H1 (cell line): Measurements from ENCODE around the gene MAPK8IP1. TPM values are rescaled to one million over a fixed set of nuclear protein-coding genes. Genes with fewer than 3 reads are reported as not detected.
A peak's percentile ranks its signal among the peaks of the same experiment; 100 is the strongest.

Experiments
- ASH2L ChIP-seq: fragments of 200-600, 300-600 bp; sonication (generic); IDR thresholded peaks from one replicate; pipeline ENCODE4 v1.7.1; 2017; ENCODE audit warnings: low read length
- CBX5 ChIP-seq: fragments of 300-800, 300-1000 bp; sonication (generic); IDR thresholded peaks from 2 replicates; pipeline ENCODE4 v1.7.1; 2016; ENCODE audit warnings: antibody characterized with exemption, low read length, low read depth
- GTF2F1 ChIP-seq: IDR thresholded peaks from 2 replicates; pipeline ENCODE4 v1.6.1; 2012; ENCODE audit warnings: low read depth, low read length, improper control_type of control experiment, borderline replicate concordance
- HDAC6 ChIP-seq: IDR thresholded peaks from one replicate; pipeline ENCODE4 v1.7.1; 2012; ENCODE audit warnings: low read depth, mild to moderate bottlenecking, inconsistent platforms, low read length, moderate library complexity
- TEAD4 ChIP-seq: IDR thresholded peaks from 2 replicates; pipeline ENCODE4 v1.6.1; 2012; ENCODE audit warnings: low read depth, low read length, inconsistent platforms, mixed read lengths
- YY1 ChIP-seq: IDR thresholded peaks from 2 replicates; pipeline ENCODE4 v1.6.1; 2011; ENCODE audit warnings: low read depth, mild to moderate bottlenecking, low read length
- ZNF274 ChIP-seq: IDR thresholded peaks from 2 replicates; pipeline ENCODE4 v1.7.0; 2012; ENCODE audit warnings: low read length, borderline replicate concordance; ENCODE audit errors: extremely low read depth
- polyA plus RNA-seq, 7 experiments: library from polyadenylated mRNA; depleted of rRNA in 3 of 7; stranded (reverse) in 5 of 7; unstranded in 2 of 7; fragments of >200 nt in 5 of 7; fragments of 200-250 nt in 2 of 7; gene quantifications; 1 replicate in 5 of 7; 2 replicates in 1 of 7; 4 replicates in 1 of 7; pipeline versions ENCODE4 v1.2.1 to v1.2.3, GENCODE V29; 2011 to 2013; ENCODE audit warnings: missing spikeins in 2 of 7, mixed read lengths in 2 of 7
- total RNA-seq: library from RNA; stranded (reverse); fragmentation: NEBNext Ultra II Directional; extraction: Animal tissue kit (Norgen Biotek cat#: 25700); gene quantifications from 2 replicates; pipeline ENCODE4 v1.2.1, GENCODE V29; 2021
- TF ChIP-seq, protein P1 (sequence below): IDR thresholded peaks from 2 replicates; pipeline ENCODE4 v1.6.1; 2012; ENCODE audit warnings: low read length, inconsistent platforms

Gene MAPK8IP1
- total and polyA plus RNA-seq, 2 of the 8 experiments (the other 6 are each of a cell fraction or from before 2014, with no cell fraction given): 32.4 to 40.1 TPM

DNA sequence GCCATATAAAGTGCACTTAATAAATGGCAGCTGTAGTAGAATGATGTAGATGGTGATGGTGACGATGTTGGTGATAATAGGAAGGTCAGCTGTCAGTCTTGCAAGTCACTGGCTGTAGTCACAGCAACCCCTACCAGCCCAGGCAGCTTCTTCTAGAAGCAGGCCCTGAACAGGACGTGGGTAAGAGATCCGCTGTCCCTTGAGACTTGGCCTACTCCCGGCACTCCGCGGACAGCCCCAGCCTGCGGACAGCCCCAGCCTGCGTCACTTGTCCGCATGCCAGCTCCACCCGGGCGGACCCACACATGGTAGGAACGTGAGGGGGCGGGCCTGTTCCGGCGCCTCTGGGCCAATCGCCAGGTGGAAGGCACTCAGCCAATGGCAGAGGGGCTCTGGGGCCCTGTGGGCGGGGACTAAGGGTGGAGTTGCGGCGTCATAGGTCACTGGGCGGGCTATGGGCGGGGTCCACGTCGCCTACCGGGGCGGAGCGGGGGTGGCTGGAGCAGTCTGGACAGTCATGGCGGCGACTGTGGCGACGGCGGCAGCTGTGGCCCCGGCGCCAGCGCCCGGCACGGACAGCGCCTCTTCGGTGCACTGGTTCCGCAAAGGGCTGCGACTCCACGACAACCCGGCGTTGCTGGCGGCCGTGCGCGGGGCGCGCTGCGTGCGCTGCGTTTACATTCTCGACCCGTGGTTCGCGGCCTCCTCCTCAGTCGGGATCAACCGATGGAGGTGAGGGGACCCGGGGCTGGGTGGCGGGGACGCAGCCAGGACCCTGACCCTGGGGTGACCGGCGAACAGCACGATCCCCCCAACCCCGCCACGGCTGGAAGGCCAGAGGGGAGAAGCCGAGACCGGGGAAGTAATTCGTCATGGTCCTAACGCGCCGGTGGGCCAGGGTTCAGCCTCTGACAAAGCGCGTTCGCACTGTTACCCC lies 38.2 kb upstream of the MAPK8IP1 start, which contains the start of gene CRY2 (continued):
- TF ChIP-seq TEAD4: no peak
- TF ChIP-seq GTF2F1: 0 out of 2 replicates have a peak, but pooled peaks have one; percentile 38
- TF ChIP-seq CBX5: no peak
- TF ChIP-seq HDAC6: no peak
- peak; percentile 68 for TF ChIP-seq ASH2L
- peak; percentile 94 for TF ChIP-seq YY1
- TF ChIP-seq ZNF274: no peak
- TF ChIP-seq, protein P1, sequence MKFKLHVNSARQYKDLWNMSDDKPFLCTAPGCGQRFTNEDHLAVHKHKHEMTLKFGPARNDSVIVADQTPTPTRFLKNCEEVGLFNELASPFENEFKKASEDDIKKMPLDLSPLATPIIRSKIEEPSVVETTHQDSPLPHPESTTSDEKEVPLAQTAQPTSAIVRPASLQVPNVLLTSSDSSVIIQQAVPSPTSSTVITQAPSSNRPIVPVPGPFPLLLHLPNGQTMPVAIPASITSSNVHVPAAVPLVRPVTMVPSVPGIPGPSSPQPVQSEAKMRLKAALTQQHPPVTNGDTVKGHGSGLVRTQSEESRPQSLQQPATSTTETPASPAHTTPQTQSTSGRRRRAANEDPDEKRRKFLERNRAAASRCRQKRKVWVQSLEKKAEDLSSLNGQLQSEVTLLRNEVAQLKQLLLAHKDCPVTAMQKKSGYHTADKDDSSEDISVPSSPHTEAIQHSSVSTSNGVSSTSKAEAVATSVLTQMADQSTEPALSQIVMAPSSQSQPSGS: 0 out of 2 replicates have a peak, but pooled peaks have one; percentile 41
